Thyroid gland (tissue), 4 donors: ENCODE data around the gene SIM1.

Experiments used
- CTCF ChIP-seq, 6 experiments: fragments of 200-600 bp in 3 of 6; fragments of 450-650 bp in 3 of 6; sonication (generic) in 3 of 6; IDR thresholded peaks; one replicate each; pipeline ENCODE4 v1.5.1; 2016 to 2019; ENCODE audit warnings: antibody characterized with exemption in 6 of 6, mild to moderate bottlenecking in 2 of 6, inconsistent platforms in 1 of 6, moderate library complexity in 1 of 6
- POLR2A ChIP-seq, 2 donors: fragments of 450-650 bp; IDR thresholded peaks; one replicate each; pipeline ENCODE4 v1.6.1; 2017; ENCODE audit warnings: antibody characterized with exemption in 2 of 2, mild to moderate bottlenecking in 2 of 2, moderate library complexity in 1 of 2

GRCh38 chr6:100347901-100348550 lies 116.7 kb downstream of the SIM1 start:
- no peak for TF ChIP-seq CTCF (IDR thresholded peaks at IDR 0.05)
- TF ChIP-seq POLR2A (IDR thresholded peaks at IDR 0.05) = no peak
